Calu3 (cell line): ENCODE results near the gene EFEMP1. TPM values are rescaled to one million over a fixed set of nuclear protein-coding genes. Genes with fewer than 3 reads are reported as not detected.

Source experiments
- BruUV-seq: library from RNA; stranded (reverse); fragments of 400-500 nt; replicated peaks from 2 replicates; lab custom pipeline; 2021; lab: Mats Ljungman, UMichigan
- CTCF ChIA-PET: fragments of 300-600 bp; sonication (Branson Sonifier 250); formaldehyde crosslinking; loops from one replicate; lab custom pipeline; 2022; ENCODE audit warnings: antibody characterized with exemption; lab: Charles Lee
- DNase-seq: peaks from one replicate; pipeline ENCODE4 v3.0.0; 2022
- H3K27ac Mint-ChIP-seq: one replicate; pipeline ENCODE4 v1.8.0; 2022; ENCODE audit warnings: mixed read lengths; ENCODE audit not compliant: unreplicated experiment
- H3K27me3 Mint-ChIP-seq: one replicate; pipeline ENCODE4 v1.8.0; 2022; ENCODE audit warnings: mixed read lengths; ENCODE audit not compliant: unreplicated experiment
- H3K36me3 Mint-ChIP-seq: one replicate; pipeline ENCODE4 v1.8.0; 2022; ENCODE audit warnings: mild to moderate bottlenecking, moderate library complexity, mixed read lengths; ENCODE audit not compliant: insufficient read depth, unreplicated experiment
- H3K4me1 Mint-ChIP-seq: one replicate; pipeline ENCODE4 v1.8.0; 2022; ENCODE audit warnings: mild to moderate bottlenecking, low read depth, mixed read lengths; ENCODE audit not compliant: unreplicated experiment
- H3K4me3 Mint-ChIP-seq: one replicate; pipeline ENCODE4 v1.8.0; 2022; ENCODE audit warnings: mild to moderate bottlenecking, low read depth, moderate library complexity, mixed read lengths; ENCODE audit not compliant: unreplicated experiment
- H3K9me3 Mint-ChIP-seq: one replicate; pipeline ENCODE4 v1.8.0; 2022; ENCODE audit warnings: low read depth, mixed read lengths; ENCODE audit not compliant: unreplicated experiment
- intact Hi-C: fragments of 100-400 bp; cut with micrococcal nuclease; formaldehyde crosslinking; loops from one replicate; pipeline ENCODE4 v1.10.0; 2022; ENCODE audit not compliant: unreplicated experiment
- total RNA-seq: library from RNA; stranded (reverse); gene quantifications from 2 replicates; pipeline ENCODE4 v1.2.3, GENCODE V29; 2022
- TF ChIP-seq, protein P1 (sequence below): fragments of 200-600 bp; IDR thresholded peaks from one replicate; pipeline ENCODE4 v1.8.0; 2022; ENCODE audit warnings: antibody characterized with exemption; ENCODE audit not compliant: unreplicated experiment

Gene EFEMP1
- total RNA-seq, 1 experiment from 2014 or later: 51.5 TPM

DNA sequence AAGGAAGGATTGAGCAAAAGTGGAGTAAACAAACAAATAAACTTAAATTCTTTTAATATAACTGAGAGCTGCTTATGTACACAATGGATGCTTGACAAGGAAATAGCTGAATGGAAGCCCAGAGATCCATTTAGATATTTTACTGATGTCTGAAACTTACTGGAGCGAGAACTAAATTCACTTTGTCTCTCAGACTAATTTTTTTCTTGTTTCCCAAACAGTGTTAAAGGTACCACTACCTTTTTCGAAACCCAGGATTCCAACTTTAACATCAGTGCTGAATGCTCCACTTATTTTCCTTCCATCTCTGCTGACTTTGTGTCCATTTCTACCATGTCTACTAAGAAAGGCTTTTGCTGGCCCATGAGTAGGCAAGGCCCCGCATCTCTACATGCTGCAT is 4.0 kb downstream of the EFEMP1 start:
- CTCF ChIA-PET: no interaction called here
- Mint-ChIP-seq H3K27ac (no peak overlapping the region), H3K27me3 (no peaks in the 10 kb centered on the region), H3K36me3 (peaks cover 17% of the 10 kb centered on the region), H3K4me3 (no peak overlapping the region), H3K4me1 (peaks cover 9% of the 10 kb centered on the region), H3K9me3 (no peaks in the 10 kb centered on the region)
- intact Hi-C loops: no loop called here
- no peak for DNase-seq
- no TSS peak for BruUV-seq
- TF ChIP-seq, protein P1, sequence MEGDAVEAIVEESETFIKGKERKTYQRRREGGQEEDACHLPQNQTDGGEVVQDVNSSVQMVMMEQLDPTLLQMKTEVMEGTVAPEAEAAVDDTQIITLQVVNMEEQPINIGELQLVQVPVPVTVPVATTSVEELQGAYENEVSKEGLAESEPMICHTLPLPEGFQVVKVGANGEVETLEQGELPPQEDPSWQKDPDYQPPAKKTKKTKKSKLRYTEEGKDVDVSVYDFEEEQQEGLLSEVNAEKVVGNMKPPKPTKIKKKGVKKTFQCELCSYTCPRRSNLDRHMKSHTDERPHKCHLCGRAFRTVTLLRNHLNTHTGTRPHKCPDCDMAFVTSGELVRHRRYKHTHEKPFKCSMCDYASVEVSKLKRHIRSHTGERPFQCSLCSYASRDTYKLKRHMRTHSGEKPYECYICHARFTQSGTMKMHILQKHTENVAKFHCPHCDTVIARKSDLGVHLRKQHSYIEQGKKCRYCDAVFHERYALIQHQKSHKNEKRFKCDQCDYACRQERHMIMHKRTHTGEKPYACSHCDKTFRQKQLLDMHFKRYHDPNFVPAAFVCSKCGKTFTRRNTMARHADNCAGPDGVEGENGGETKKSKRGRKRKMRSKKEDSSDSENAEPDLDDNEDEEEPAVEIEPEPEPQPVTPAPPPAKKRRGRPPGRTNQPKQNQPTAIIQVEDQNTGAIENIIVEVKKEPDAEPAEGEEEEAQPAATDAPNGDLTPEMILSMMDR: no peak

DNA sequence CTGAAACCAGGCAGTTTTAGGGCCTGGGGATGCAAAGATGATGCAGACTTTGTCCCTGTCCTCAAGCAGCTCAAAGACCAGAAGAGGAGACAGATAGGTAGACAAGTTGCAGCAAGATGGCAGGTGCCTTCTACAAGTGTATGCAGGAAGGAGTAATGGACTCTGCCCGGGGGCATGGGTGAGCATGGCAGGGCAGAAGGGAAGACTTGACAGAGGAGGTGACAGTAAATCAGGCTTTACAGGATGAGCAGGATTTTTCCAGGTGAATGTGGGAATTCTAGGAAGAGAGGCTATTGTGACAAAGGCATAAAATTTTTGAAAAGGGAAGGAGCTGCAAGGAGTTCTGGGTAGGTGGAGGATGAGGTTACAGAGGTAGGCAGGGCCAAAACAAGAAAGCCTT is 4.7 kb downstream of the EFEMP1 start:
- Mint-ChIP-seq H3K27me3 (no peaks in the 10 kb centered on the region), H3K9me3 (no peaks in the 10 kb centered on the region), H3K4me3 (no peak overlapping the region), H3K36me3 (peaks cover 13% of the 10 kb centered on the region), H3K27ac (no peak overlapping the region), H3K4me1 (peaks cover 9% of the 10 kb centered on the region)
- intact Hi-C loops: no loop called here
- TF ChIP-seq, protein P1: no peak
- CTCF ChIA-PET: no interaction called here
- no peak for DNase-seq
- no TSS peak for BruUV-seq

DNA sequence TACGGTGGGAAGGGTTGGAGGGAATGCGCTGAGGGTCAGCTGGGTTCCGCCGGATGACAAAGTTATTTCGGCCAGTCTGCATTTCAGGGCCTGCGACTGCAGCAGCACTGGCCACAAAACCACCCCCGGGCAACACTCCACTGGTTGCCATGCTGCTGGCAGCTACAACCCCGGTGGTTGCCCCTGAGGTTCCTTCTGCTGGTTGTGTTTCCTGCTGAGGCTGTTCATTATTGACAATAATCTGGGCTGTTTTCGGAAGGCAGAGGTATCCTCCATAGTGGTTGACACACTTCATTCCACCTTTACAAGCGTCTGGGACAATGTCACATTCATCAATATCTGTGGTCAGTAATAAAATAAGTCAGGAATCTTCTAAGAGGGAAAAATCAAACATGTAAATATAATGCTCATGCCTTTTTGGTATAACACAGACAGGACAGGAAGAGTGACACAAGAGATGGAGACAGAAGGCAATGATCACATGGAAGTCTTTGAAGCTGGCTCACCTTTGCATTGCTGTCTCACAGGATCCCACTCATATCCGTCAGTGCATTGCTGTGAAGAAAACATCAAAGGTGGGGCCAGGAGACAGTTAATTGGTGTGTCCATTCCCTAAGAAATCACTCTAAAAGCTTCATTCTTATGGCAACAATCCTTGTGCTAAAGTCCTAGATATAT is 5.7 kb downstream of the EFEMP1 start:
- intact Hi-C loops: no loop called here
- TF ChIP-seq, protein P1: no peak
- H3K4me3 Mint-ChIP-seq: no peak overlapping the region
- no TSS peak for BruUV-seq
- DNase-seq: no peak
- no peak overlapping the region for H3K27ac Mint-ChIP-seq
- H3K36me3 Mint-ChIP-seq: peaks cover 3% of the 10 kb centered on the region
- peaks cover 8% of the 10 kb centered on the region for H3K4me1 Mint-ChIP-seq
- CTCF ChIA-PET: no interaction called here
- H3K27me3 Mint-ChIP-seq: no peaks in the 10 kb centered on the region
- no peaks in the 10 kb centered on the region for H3K9me3 Mint-ChIP-seq

DNA sequence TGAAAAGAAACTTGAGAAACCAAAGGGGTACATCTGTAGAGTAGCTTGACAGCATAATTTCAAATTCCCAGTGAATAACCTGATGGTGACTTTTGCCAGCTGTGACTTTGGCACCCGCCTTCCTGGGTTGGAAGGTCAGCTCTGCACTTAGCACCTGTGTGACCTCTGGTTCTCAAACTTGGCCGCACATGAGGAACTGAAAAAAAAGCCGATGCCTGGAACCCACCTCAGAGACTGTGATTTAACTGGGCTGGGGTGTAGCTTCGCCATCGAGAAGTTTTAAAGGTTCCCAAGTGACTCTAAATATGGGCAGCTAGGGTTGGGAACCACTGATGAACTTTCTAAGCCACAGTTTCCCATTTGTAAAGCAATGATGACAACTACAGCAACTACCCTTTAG is 6.5 kb downstream of the EFEMP1 start:
- no peak for DNase-seq
- no peak overlapping the region for H3K4me3 Mint-ChIP-seq
- BruUV-seq: no TSS peak
- intact Hi-C loops: no loop called here
- no peaks in the 10 kb centered on the region for H3K27me3 Mint-ChIP-seq
- H3K9me3 Mint-ChIP-seq: no peaks in the 10 kb centered on the region
- no peak overlapping the region for H3K27ac Mint-ChIP-seq
- peaks cover 1% of the 10 kb centered on the region for H3K4me1 Mint-ChIP-seq
- TF ChIP-seq, protein P1: no peak
- CTCF ChIA-PET: no interaction called here
- H3K36me3 Mint-ChIP-seq: no peaks in the 10 kb centered on the region
